ENCODE measurements around the gene EVC. TPM values are rescaled to one million over a fixed set of nuclear protein-coding genes. Genes with fewer than 3 reads are reported as not detected.
"Not testable (repeated sequence)": the region's sequence is repeated elsewhere in the genome, so short reads cannot be mapped to it uniquely, and the experiment has no call there.

EVC gene
- total RNA-seq, 1 experiment from 2014 or later, result 9.1 TPM

- in situ Hi-C loops (cut with HindIII; ENCODE audit: low pct_unique_long_range_greater_than_20kb, low sequenced_read_pairs), result no loop called here
- DNase-seq (ENCODE audit: low read depth, low spot score), result no peak
Measured at GRCh38 chr4:5720157-5720850, 9.3 kb downstream of the EVC start.

GRCh38 chr4:5720980-5721379 is 10.0 kb downstream of the EVC start:
- DNase-seq (ENCODE audit: low read depth, low spot score), result no peak
- in situ Hi-C loops (cut with HindIII; ENCODE audit: low pct_unique_long_range_greater_than_20kb, low sequenced_read_pairs), result no loop called here

- in situ Hi-C loops (cut with HindIII; ENCODE audit: low pct_unique_long_range_greater_than_20kb, low sequenced_read_pairs), result no loop called here
Measured at GRCh38 chr4:5721923-5722322, 10.9 kb downstream of the EVC start.

GRCh38 chr4:5722328-5722727 is 11.3 kb downstream of the EVC start:
- DNase-seq (ENCODE audit: low read depth, low spot score), result no peak
- in situ Hi-C loops (cut with HindIII; ENCODE audit: low pct_unique_long_range_greater_than_20kb, low sequenced_read_pairs), result no loop called here

More at GRCh38 chr4:5721923-5722322, 10.9 kb downstream of the EVC start:
- DNase-seq (ENCODE audit: low read depth, low spot score), result no peak

GRCh38 chr4:5724377-5724776 is 13.4 kb downstream of the EVC start:
- DNase-seq (ENCODE audit: low read depth, low spot score), result no peak

GRCh38 chr4:5728412-5728811 is 17.4 kb downstream of the EVC start:
- in situ Hi-C loops (cut with HindIII; ENCODE audit: low pct_unique_long_range_greater_than_20kb, low sequenced_read_pairs); DNase-seq (ENCODE audit: low read depth, low spot score): not testable (repeated sequence)

More at GRCh38 chr4:5724377-5724776, 13.4 kb downstream of the EVC start:
- in situ Hi-C loops (cut with HindIII; ENCODE audit: low pct_unique_long_range_greater_than_20kb, low sequenced_read_pairs), result no loop called here

- in situ Hi-C loops (cut with HindIII; ENCODE audit: low pct_unique_long_range_greater_than_20kb, low sequenced_read_pairs), result no loop called here
- DNase-seq (ENCODE audit: low read depth, low spot score), result no peak
Measured at GRCh38 chr4:5730436-5730835, 19.4 kb downstream of the EVC start.

GRCh38 chr4:5730993-5731990 is 20.3 kb downstream of the EVC start:
- DNase-seq (ENCODE audit: low read depth, low spot score), result no peak
- in situ Hi-C loops (cut with HindIII; ENCODE audit: low pct_unique_long_range_greater_than_20kb, low sequenced_read_pairs), result no loop called here

- DNase-seq (ENCODE audit: low read depth, low spot score), result no peak
- in situ Hi-C loops (cut with HindIII; ENCODE audit: low pct_unique_long_range_greater_than_20kb, low sequenced_read_pairs), result no loop called here
Measured at GRCh38 chr4:5732158-5732557, 21.2 kb downstream of the EVC start.

GRCh38 chr4:5734853-5735252 is 23.9 kb downstream of the EVC start:
- no peak for DNase-seq (ENCODE audit: low read depth, low spot score)
- in situ Hi-C loops (cut with HindIII; ENCODE audit: low pct_unique_long_range_greater_than_20kb, low sequenced_read_pairs), result no loop called here

- DNase-seq (ENCODE audit: low read depth, low spot score), result no peak
- in situ Hi-C loops (cut with HindIII; ENCODE audit: low pct_unique_long_range_greater_than_20kb, low sequenced_read_pairs), result no loop called here
Measured at GRCh38 chr4:5735463-5735862, 24.5 kb downstream of the EVC start.

- DNase-seq (ENCODE audit: low read depth, low spot score), result no peak
- in situ Hi-C loops (cut with HindIII; ENCODE audit: low pct_unique_long_range_greater_than_20kb, low sequenced_read_pairs), result no loop called here
Measured at GRCh38 chr4:5738061-5738460, 27.1 kb downstream of the EVC start.

GRCh38 chr4:5742388-5742787 is 31.4 kb downstream of the EVC start:
- DNase-seq (ENCODE audit: low read depth, low spot score), result no peak
- in situ Hi-C loops (cut with HindIII; ENCODE audit: low pct_unique_long_range_greater_than_20kb, low sequenced_read_pairs), result no loop called here

GRCh38 chr4:5742968-5743367 is 32.0 kb downstream of the EVC start:
- DNase-seq (ENCODE audit: low read depth, low spot score), result no peak
- in situ Hi-C loops (cut with HindIII; ENCODE audit: low pct_unique_long_range_greater_than_20kb, low sequenced_read_pairs), result no loop called here

GRCh38 chr4:5746250-5746649 is 35.2 kb downstream of the EVC start:
- no peak for DNase-seq (ENCODE audit: low read depth, low spot score)
- in situ Hi-C loops (cut with HindIII; ENCODE audit: low pct_unique_long_range_greater_than_20kb, low sequenced_read_pairs), result no loop called here

- no peak for DNase-seq (ENCODE audit: low read depth, low spot score)
- in situ Hi-C loops (cut with HindIII; ENCODE audit: low pct_unique_long_range_greater_than_20kb, low sequenced_read_pairs), result no loop called here
Measured at GRCh38 chr4:5746829-5747737, 36.1 kb downstream of the EVC start.

- no peak for DNase-seq (ENCODE audit: low read depth, low spot score)
Measured at GRCh38 chr4:5747738-5748375, 36.9 kb downstream of the EVC start.

More at GRCh38 chr4:5747738-5748375, 36.9 kb downstream of the EVC start:
- in situ Hi-C loops (cut with HindIII; ENCODE audit: low pct_unique_long_range_greater_than_20kb, low sequenced_read_pairs), result no loop called here

Data from SK-MEL-5 (cell line).